ENCODE data around the gene OR1L8. TPM values are rescaled to one million over a fixed set of nuclear protein-coding genes. Genes with fewer than 3 reads are reported as not detected.

Gene OR1L8
- total RNA-seq, 4 donors from 2014 or later = 0.49 to 0.66 TPM; not detected in 2

DNA sequence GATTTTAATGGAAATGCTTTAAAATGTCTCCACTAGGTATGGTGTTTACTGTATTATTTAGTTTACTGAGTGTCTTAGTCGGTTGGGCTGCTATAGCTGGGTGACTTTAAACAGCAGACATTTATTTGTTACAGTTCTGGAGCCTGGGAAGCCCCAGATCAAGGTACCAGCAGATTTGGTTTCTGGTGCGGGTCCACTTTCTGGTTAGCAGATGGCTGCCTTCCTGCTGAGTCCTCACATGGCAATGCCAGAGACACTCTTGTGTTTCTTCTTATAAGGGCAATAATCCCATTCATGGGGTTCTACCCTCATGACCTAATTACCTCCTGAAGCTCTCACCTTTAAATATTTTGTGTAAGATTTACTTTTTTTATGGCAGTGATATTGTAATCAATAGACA is 65.0 kb downstream of the OR1L8 start:
- TF ChIP-seq CTCF (IDR thresholded peaks at IDR 0.05; ENCODE audit: low read depth) = no peak

Other genes starting within 250 kb of the OR1L8 start
- 1 to 10 TPM; 4.5 to 9.5 (median 5.2) TPM for gene PTGS1, start 212.4 kb downstream of the OR1L8 start, total RNA-seq
- not detected for gene OR1J1, start 105.5 kb downstream of the OR1L8 start, total RNA-seq
- gene OR1J2, start 72.6 kb downstream of the OR1L8 start, total RNA-seq = not detected
- not detected for gene OR1J4, start 64.2 kb downstream of the OR1L8 start, total RNA-seq
- gene OR1N1, start 56.1 kb downstream of the OR1L8 start, total RNA-seq = not detected
- not detected for gene OR1N2, start 30.3 kb downstream of the OR1L8 start, total RNA-seq
- gene OR1Q1, start 31.4 kb upstream of the OR1L8 start, total RNA-seq = not detected
- gene OR1B1, start 74.2 kb upstream of the OR1L8 start, total RNA-seq = 1 to 10 TPM in 1 of 4 donors, under 1 TPM in 1, not detected in 2; 0.44 to 1.2 TPM
- gene OR1L1, start 78.3 kb upstream of the OR1L8 start, total RNA-seq = not detected
- not detected for gene OR1L3, start 91.7 kb upstream of the OR1L8 start, total RNA-seq
- gene OR1L4, start 140.6 kb upstream of the OR1L8 start, total RNA-seq = not detected
- not detected for gene OR1L6, start 158.9 kb upstream of the OR1L8 start, total RNA-seq
- not detected for gene OR5C1, start 205.5 kb upstream of the OR1L8 start, total RNA-seq
- not detected for gene OR1K1, start 216.7 kb upstream of the OR1L8 start, total RNA-seq
- gene PDCL, start 245.2 kb upstream of the OR1L8 start, total RNA-seq = 10 to 100 TPM; 18.4 to 24.5 (median 20.4) TPM

Measured in subcutaneous adipose tissue (tissue), 4 donors.